HPDE6-E6E7 (cell line): Measurements from ENCODE around the gene LGR4.

Experiments
- DNase-seq: peaks from one replicate; pipeline ENCODE4 v3.0.0; 2011; ENCODE audit warnings: missing footprints; ENCODE audit errors: extremely low spot score

Gene LGR4

GRCh38 chr11:27427183-27427980 is 45.2 kb downstream of the LGR4 start:
- DNase-seq: no peak

- no peak for DNase-seq
Measured at GRCh38 chr11:27425814-27426213, 46.8 kb downstream of the LGR4 start.

- DNase-seq: no peak
Measured at GRCh38 chr11:27423125-27423524, 49.5 kb downstream of the LGR4 start.

- DNase-seq: no peak
Measured at GRCh38 chr11:27421819-27422494, 50.6 kb downstream of the LGR4 start.

GRCh38 chr11:27420722-27421572 is 51.6 kb downstream of the LGR4 start:
- no peak for DNase-seq

- no peak for DNase-seq
Measured at GRCh38 chr11:27420217-27420616, 52.4 kb downstream of the LGR4 start.

GRCh38 chr11:27418356-27418755 is 54.2 kb downstream of the LGR4 start:
- DNase-seq: no peak

- no peak for DNase-seq
Measured at GRCh38 chr11:27416568-27417176, 55.9 kb downstream of the LGR4 start.

- no peak for DNase-seq
Measured at GRCh38 chr11:27414644-27415043, 57.9 kb downstream of the LGR4 start.

- DNase-seq: no peak
Measured at GRCh38 chr11:27413218-27413617, 59.4 kb downstream of the LGR4 start.

GRCh38 chr11:27412192-27412691 is 60.3 kb downstream of the LGR4 start:
- no peak for DNase-seq

GRCh38 chr11:27411328-27411727 is 61.3 kb downstream of the LGR4 start:
- DNase-seq: no peak

GRCh38 chr11:27410272-27410671 is 62.3 kb downstream of the LGR4 start:
- no peak for DNase-seq

GRCh38 chr11:27409742-27410141 is 62.8 kb downstream of the LGR4 start:
- no peak for DNase-seq

GRCh38 chr11:27409049-27409448 is 63.5 kb downstream of the LGR4 start:
- no peak for DNase-seq

GRCh38 chr11:27408246-27408800 is 64.3 kb downstream of the LGR4 start:
- DNase-seq: no peak

- no peak for DNase-seq
Measured at GRCh38 chr11:27406498-27407354, 65.9 kb downstream of the LGR4 start.

GRCh38 chr11:27405134-27405533 is 67.5 kb downstream of the LGR4 start:
- DNase-seq: no peak

- no peak for DNase-seq
Measured at GRCh38 chr11:27404427-27404826, 68.2 kb downstream of the LGR4 start.

- DNase-seq: no peak
Measured at GRCh38 chr11:27403195-27403594, 69.4 kb downstream of the LGR4 start.
